Measurements from ENCODE around the gene CDH12.

The CDH12 gene

DNA sequence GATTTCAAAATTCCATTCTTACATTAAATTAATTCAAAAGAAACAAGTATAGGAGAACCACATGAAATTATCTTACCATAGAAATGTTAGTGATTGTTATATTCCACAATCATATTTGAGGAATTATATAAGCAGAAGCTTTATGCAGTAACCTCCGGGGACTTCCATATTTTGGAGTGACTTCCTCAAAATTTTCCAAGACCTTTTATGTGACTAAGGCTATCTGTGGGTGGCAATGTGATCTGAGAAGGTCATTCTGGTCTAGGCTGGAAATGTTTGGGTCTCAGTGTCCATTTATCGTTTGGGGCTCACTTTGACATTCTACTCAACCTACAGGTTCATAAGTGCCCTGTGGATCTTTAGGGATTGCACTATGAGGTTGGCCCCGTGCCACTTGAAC lies 776.6 kb downstream of the CDH12 start:
- Histone ChIP-seq H4K12ac (ENCODE audit: low read depth, low read length) (no peak overlapping the region), H3K23ac (ENCODE audit: low read length) (no peak overlapping the region), H3K4me1 (ENCODE audit: control insufficient read depth in 1 of 2, insufficient read depth in 2 of 2, low read length in 2 of 2) (no peaks in the 10 kb centered on the region), H4K8ac (ENCODE audit: low read depth, low read length) (no peak overlapping the region), H3K79me2 (ENCODE audit: control insufficient read depth, insufficient read depth, low read length, poor library complexity) (no peaks in the 10 kb centered on the region), H3K18ac (ENCODE audit: low read length) (no peak overlapping the region), H2AFZ (ENCODE audit: insufficient read depth, low read length, poor library complexity) (no peak overlapping the region), H2BK120ac (ENCODE audit: insufficient read depth, low read length, poor library complexity) (no peak overlapping the region), H2AK5ac (ENCODE audit: low read length) (no peak overlapping the region), H3K27me3 (ENCODE audit: insufficient read depth, low read length) (no peaks in the 10 kb centered on the region), H4K91ac (ENCODE audit: low read depth, low read length) (no peak overlapping the region), H3K36me3 (ENCODE audit: control insufficient read depth in 1 of 2, insufficient read depth in 2 of 2, low read length in 2 of 2) (no peaks in the 10 kb centered on the region), H3K27ac (ENCODE audit: low read depth, low read length) (no peak overlapping the region), H3K9ac (ENCODE audit: low read length) (no peak overlapping the region), H3K79me1 (ENCODE audit: low read length) (no peaks in the 10 kb centered on the region), H2BK12ac (ENCODE audit: low read length) (no peak overlapping the region), H3K14ac (ENCODE audit: low read length) (no peak overlapping the region), H3K4me2 (ENCODE audit: low read length) (no peak overlapping the region), H3K4ac (ENCODE audit: low read depth, low read length) (no peak overlapping the region), H3K4me3 (ENCODE audit: low read depth, low read length) (no peak overlapping the region), H3K9me3 (ENCODE audit: insufficient read depth, low read depth, low read length) (no peaks in the 10 kb centered on the region), H2BK5ac (ENCODE audit: low read depth, low read length, poor library complexity) (no peak overlapping the region)
- no peak for DNase-seq
- WGBS (ENCODE audit: extremely low coverage, insufficient coverage, insufficient read length), result no CpG with 5 or more reads among the region's 3 CpGs

DNA sequence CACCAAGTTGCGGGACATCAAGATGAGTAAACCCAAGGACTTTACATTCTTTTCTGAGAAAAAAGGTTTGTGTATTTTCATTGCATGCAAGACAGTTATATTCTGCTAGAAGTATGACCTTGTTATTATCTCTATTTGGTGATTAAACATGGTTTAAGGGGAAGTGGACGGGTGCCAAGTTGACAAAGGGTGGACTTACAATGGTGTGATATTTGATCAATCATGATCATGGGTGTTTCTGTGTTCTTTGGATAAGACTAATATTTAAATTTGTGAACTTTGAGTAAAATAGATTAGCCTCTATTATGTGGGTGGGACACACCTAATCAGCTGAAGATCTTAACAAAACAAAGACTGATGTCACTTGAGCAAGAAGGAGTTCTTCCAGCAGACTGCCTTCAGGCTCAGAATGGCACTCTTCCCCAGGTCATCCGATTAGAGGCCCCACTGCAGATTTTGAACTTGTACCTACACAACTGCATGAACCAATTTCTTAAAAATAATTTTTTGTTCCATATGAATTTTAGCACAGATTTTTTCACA lies 782.9 kb downstream of the CDH12 start:
- Histone ChIP-seq H2BK5ac (ENCODE audit: low read depth, low read length, poor library complexity) (no peak overlapping the region), H3K4me3 (ENCODE audit: low read depth, low read length) (no peak overlapping the region), H4K12ac (ENCODE audit: low read depth, low read length) (no peak overlapping the region), H2BK120ac (ENCODE audit: insufficient read depth, low read length, poor library complexity) (no peak overlapping the region), H3K4me2 (ENCODE audit: low read length) (no peak overlapping the region), H3K9me3 (ENCODE audit: insufficient read depth, low read depth, low read length) (no peaks in the 10 kb centered on the region), H3K36me3 (ENCODE audit: control insufficient read depth in 1 of 2, insufficient read depth in 2 of 2, low read length in 2 of 2) (no peaks in the 10 kb centered on the region), H2AFZ (ENCODE audit: insufficient read depth, low read length, poor library complexity) (no peak overlapping the region), H2BK12ac (ENCODE audit: low read length) (no peak overlapping the region), H4K8ac (ENCODE audit: low read depth, low read length) (no peak overlapping the region), H3K23ac (ENCODE audit: low read length) (no peak overlapping the region), H3K4me1 (ENCODE audit: control insufficient read depth in 1 of 2, insufficient read depth in 2 of 2, low read length in 2 of 2) (no peaks in the 10 kb centered on the region), H3K27ac (ENCODE audit: low read depth, low read length) (no peak overlapping the region), H3K27me3 (ENCODE audit: insufficient read depth, low read length) (no peaks in the 10 kb centered on the region), H3K18ac (ENCODE audit: low read length) (no peak overlapping the region), H4K91ac (ENCODE audit: low read depth, low read length) (no peak overlapping the region), H2AK5ac (ENCODE audit: low read length) (no peak overlapping the region), H3K4ac (ENCODE audit: low read depth, low read length) (no peak overlapping the region), H3K79me1 (ENCODE audit: low read length) (no peaks in the 10 kb centered on the region), H3K14ac (ENCODE audit: low read length) (no peak overlapping the region), H3K9ac (ENCODE audit: low read length) (no peak overlapping the region), H3K79me2 (ENCODE audit: control insufficient read depth, insufficient read depth, low read length, poor library complexity) (no peaks in the 10 kb centered on the region)
- DNase-seq, result no peak
- no CpG with 5 or more reads among the region's 3 CpGs for WGBS (ENCODE audit: extremely low coverage, insufficient coverage, insufficient read length)

DNA sequence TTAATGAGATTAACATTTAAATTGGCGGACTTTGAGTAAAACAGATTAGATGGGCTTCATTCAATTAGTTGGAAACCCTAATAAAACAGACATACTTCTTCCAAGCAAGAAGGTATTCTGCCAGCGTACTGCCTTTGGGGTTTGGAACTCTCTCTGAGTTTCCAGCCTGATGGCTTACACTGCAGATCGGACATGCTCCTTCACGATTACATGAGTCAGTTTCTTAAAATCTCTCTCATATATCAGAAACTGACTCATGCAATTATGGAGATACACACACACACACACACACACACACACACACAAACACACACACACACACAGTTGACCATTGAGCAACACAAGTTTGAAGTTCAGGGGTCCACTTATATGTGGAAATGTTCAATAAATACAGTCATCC lies 789.4 kb downstream of the CDH12 start:
- DNase-seq, result no peak
- H2BK12ac ChIP-seq (ENCODE audit: low read length), result no peak overlapping the region
- WGBS (ENCODE audit: extremely low coverage, insufficient coverage, insufficient read length), result no CpG with 5 or more reads among the region's 4 CpGs

DNA sequence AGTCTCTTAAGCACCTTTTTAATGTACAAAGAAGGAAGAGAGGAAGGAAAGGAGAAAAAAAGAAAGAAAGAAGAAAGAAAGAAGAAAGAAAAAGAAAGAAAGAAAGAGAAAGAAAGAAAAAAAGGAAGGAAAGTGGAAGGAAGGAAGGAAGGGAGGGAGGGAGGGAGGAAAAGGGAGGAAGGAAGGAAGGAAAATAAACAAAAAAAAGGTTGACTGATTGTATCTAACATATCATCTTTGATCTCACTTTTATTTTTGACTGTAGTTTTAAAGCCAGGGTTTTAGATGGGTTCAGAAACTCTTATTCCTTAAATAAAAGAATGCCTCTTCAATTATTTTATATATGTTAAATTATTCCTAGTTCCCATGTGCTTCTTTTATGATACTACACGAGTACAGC lies 794.5 kb downstream of the CDH12 start:
- H3K27ac ChIP-seq (ENCODE audit: low read depth, low read length), result no peak overlapping the region
- H3K18ac ChIP-seq (ENCODE audit: low read length), result no peak overlapping the region
- H2BK5ac ChIP-seq (ENCODE audit: low read depth, low read length, poor library complexity), result no peak overlapping the region
- H3K79me2 ChIP-seq (ENCODE audit: control insufficient read depth, insufficient read depth, low read length, poor library complexity), result no peaks in the 10 kb centered on the region
- H2BK12ac ChIP-seq (ENCODE audit: low read length), result no peak overlapping the region
- H4K12ac ChIP-seq (ENCODE audit: low read depth, low read length), result no peak overlapping the region
- H4K8ac ChIP-seq (ENCODE audit: low read depth, low read length), result no peak overlapping the region
- H3K9ac ChIP-seq (ENCODE audit: low read length), result no peak overlapping the region
- H2AK5ac ChIP-seq (ENCODE audit: low read length), result no peak overlapping the region
- no peak overlapping the region for H3K4ac ChIP-seq (ENCODE audit: low read depth, low read length)
- H2AFZ ChIP-seq (ENCODE audit: insufficient read depth, low read length, poor library complexity), result no peak overlapping the region
- H3K9me3 ChIP-seq (ENCODE audit: insufficient read depth, low read depth, low read length), result no peaks in the 10 kb centered on the region
- H2BK120ac ChIP-seq (ENCODE audit: insufficient read depth, low read length, poor library complexity), result no peak overlapping the region
- H3K23ac ChIP-seq (ENCODE audit: low read length), result no peak overlapping the region
- no peak overlapping the region for H3K14ac ChIP-seq (ENCODE audit: low read length)
- no peak for DNase-seq
- H3K79me1 ChIP-seq (ENCODE audit: low read length), result no peaks in the 10 kb centered on the region
- no CpG with 5 or more reads among the region's 1 CpG for WGBS (ENCODE audit: extremely low coverage, insufficient coverage, insufficient read length)
- no peaks in the 10 kb centered on the region for H3K36me3 ChIP-seq (ENCODE audit: control insufficient read depth in 1 of 2, insufficient read depth in 2 of 2, low read length in 2 of 2)
- no peaks in the 10 kb centered on the region for H3K4me1 ChIP-seq (ENCODE audit: control insufficient read depth in 1 of 2, insufficient read depth in 2 of 2, low read length in 2 of 2)
- no peaks in the 10 kb centered on the region for H3K27me3 ChIP-seq (ENCODE audit: insufficient read depth, low read length)
- no peak overlapping the region for H4K91ac ChIP-seq (ENCODE audit: low read depth, low read length)
- no peak overlapping the region for H3K4me3 ChIP-seq (ENCODE audit: low read depth, low read length)
- no peak overlapping the region for H3K4me2 ChIP-seq (ENCODE audit: low read length)

More for the DNA sequence above, 789.4 kb downstream of the CDH12 start:
- Histone ChIP-seq H2BK120ac (ENCODE audit: insufficient read depth, low read length, poor library complexity) (no peak overlapping the region), H3K79me1 (ENCODE audit: low read length) (no peaks in the 10 kb centered on the region), H3K4me3 (ENCODE audit: low read depth, low read length) (no peak overlapping the region), H4K12ac (ENCODE audit: low read depth, low read length) (no peak overlapping the region), H3K18ac (ENCODE audit: low read length) (no peak overlapping the region), H3K27ac (ENCODE audit: low read depth, low read length) (no peak overlapping the region), H3K4me2 (ENCODE audit: low read length) (no peak overlapping the region), H3K4ac (ENCODE audit: low read depth, low read length) (no peak overlapping the region), H3K4me1 (ENCODE audit: control insufficient read depth in 1 of 2, insufficient read depth in 2 of 2, low read length in 2 of 2) (no peaks in the 10 kb centered on the region), H3K14ac (ENCODE audit: low read length) (no peak overlapping the region), H3K36me3 (ENCODE audit: control insufficient read depth in 1 of 2, insufficient read depth in 2 of 2, low read length in 2 of 2) (no peaks in the 10 kb centered on the region), H4K8ac (ENCODE audit: low read depth, low read length) (no peak overlapping the region), H4K91ac (ENCODE audit: low read depth, low read length) (no peak overlapping the region), H3K9ac (ENCODE audit: low read length) (no peak overlapping the region), H3K23ac (ENCODE audit: low read length) (no peak overlapping the region), H2AFZ (ENCODE audit: insufficient read depth, low read length, poor library complexity) (no peak overlapping the region), H2AK5ac (ENCODE audit: low read length) (no peak overlapping the region), H3K27me3 (ENCODE audit: insufficient read depth, low read length) (no peaks in the 10 kb centered on the region), H3K79me2 (ENCODE audit: control insufficient read depth, insufficient read depth, low read length, poor library complexity) (no peaks in the 10 kb centered on the region), H3K9me3 (ENCODE audit: insufficient read depth, low read depth, low read length) (no peaks in the 10 kb centered on the region), H2BK5ac (ENCODE audit: low read depth, low read length, poor library complexity) (no peak overlapping the region)

Data from trophoblast cell (in vitro differentiated cells and primary cell).